Suprapubic skin (tissue), 4 donors: ENCODE data around the gene PLXNB3. TPM values are rescaled to one million over a fixed set of nuclear protein-coding genes. Genes with fewer than 3 reads are reported as not detected.

Experiments used
- DNase-seq, 2 donors: peaks; one replicate each; pipeline ENCODE4 v3.0.0-alpha.2; 2019; ENCODE audit warnings: low spot score in 2 of 2
- H3K27ac ChIP-seq: fragments of 200-600 bp; sonication (generic); one replicate; pipeline ENCODE4 v1.5.1; 2019
- H3K27me3 ChIP-seq: fragments of 200-600 bp; sonication (generic); one replicate; pipeline ENCODE4 v1.5.1; 2019
- H3K36me3 ChIP-seq: fragments of 200-600 bp; sonication (generic); one replicate; pipeline ENCODE4 v1.5.1; 2019
- H3K4me1 ChIP-seq: fragments of 200-600 bp; sonication (generic); one replicate; pipeline ENCODE4 v1.5.1; 2019
- H3K4me3 ChIP-seq: fragments of 200-600 bp; sonication (generic); one replicate; pipeline ENCODE4 v1.5.1; 2019; ENCODE audit warnings: mild to moderate bottlenecking
- H3K9me3 ChIP-seq: fragments of 200-600 bp; sonication (generic); one replicate; pipeline ENCODE4 v1.5.1; 2019
- CTCF ChIP-seq, 2 donors: fragments of 200-600 bp in 1 of 2; fragments of 450-650 bp in 1 of 2; sonication (generic) in 1 of 2; IDR thresholded peaks; one replicate each; pipeline ENCODE4 v1.5.1; 2016 to 2019; ENCODE audit warnings: antibody characterized with exemption in 2 of 2, mild to moderate bottlenecking in 1 of 2, moderate library complexity in 1 of 2
- EP300 ChIP-seq: sonication (generic); formaldehyde crosslinking; IDR thresholded peaks from one replicate; pipeline ENCODE4 v1.6.1; 2017; ENCODE audit warnings: antibody characterized with exemption
- POLR2A ChIP-seq, 2 donors: fragments of 450-650 bp; IDR thresholded peaks; one replicate each; pipeline ENCODE4 v1.6.1; 2017; ENCODE audit warnings: antibody characterized with exemption in 2 of 2, mild to moderate bottlenecking in 2 of 2, moderate library complexity in 2 of 2
- POLR2AphosphoS5 ChIP-seq, 3 donors: sonication (generic); formaldehyde crosslinking; IDR thresholded peaks; one replicate each; pipeline ENCODE4 v1.6.1; 2017; ENCODE audit warnings: antibody characterized with exemption in 3 of 3
- WGBS: methylation state at CpG from one replicate; pipeline ENCODE4 v1.1.5; 2018; 5-methylcytosine and 5-hydroxymethylcytosine counted together
- total RNA-seq, 4 donors: library from RNA; depleted of rRNA; stranded (reverse); fragments of >200 nt; gene quantifications; one replicate each; pipeline ENCODE4 v1.1.0, GENCODE V29; 2016

The PLXNB3 gene
- total RNA-seq, 4 donors from 2014 or later: 13.5 to 23.9 (median 19.8) TPM

DNA sequence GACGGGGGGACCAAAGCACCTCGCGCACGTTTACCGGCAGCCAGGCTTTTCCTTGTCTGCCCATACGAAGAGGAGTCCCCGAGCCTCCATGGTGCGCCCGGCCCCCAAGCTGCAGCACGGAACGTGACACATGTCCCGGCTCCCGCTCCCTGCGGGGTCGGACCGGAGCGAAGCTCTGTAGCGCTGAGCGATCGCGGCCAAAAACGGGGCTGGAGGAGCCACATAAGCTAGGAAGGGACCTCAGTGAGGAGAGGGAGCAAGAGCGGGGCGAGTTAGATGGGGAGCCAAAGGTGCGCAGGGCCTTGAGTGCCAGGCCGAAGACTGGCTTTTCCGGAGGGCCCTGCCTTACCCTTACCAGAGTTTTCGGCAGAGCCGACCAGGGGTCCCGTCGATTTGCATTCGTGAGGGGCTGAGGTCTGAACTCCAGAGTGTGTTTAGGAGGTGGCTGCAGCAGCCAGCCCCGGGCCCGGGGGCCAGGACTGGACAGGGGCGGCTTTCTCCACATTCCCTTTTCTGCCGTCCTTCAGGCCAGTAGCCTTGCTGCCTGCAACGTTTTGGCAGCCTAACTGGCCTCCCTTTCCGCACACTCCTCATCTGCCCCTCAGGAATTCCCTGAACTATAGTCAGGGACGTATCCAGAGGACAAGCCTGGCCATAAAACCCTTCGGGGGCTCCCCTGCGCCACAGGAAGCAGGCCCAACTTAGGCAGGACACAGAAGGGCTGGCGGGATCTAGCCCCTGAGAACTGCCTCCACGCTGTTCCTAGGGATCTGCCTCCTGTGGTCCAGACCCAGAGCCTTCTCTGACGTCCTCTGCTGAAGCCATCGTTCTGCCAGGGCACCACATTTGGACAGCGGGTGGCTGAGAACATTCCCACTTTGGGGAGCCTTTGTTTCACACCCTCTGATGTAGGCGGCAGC lies 31.1 kb downstream of the PLXNB3 start:
- H3K27me3 ChIP-seq: no peaks in the 10 kb centered on the region
- peaks cover 43% of the 10 kb centered on the region for H3K4me1 ChIP-seq
- H3K27ac ChIP-seq: peak overlapping the region; percentile 96
- TF ChIP-seq POLR2AphosphoS5 (IDR thresholded peaks at IDR 0.05) (no peak), CTCF (IDR thresholded peaks at IDR 0.05) (no peak), POLR2A (IDR thresholded peaks at IDR 0.05) (no peak), EP300 (no peak)
- H3K36me3 ChIP-seq: peaks cover 16% of the 10 kb centered on the region
- peak overlapping the region; percentile 69 for H3K4me3 ChIP-seq
- no peaks in the 10 kb centered on the region for H3K9me3 ChIP-seq
- DNase-seq: peak in 1 of 2 donors; percentile 74
- 52% methylated on average over 34 of the region's 47 CpGs for WGBS

- peaks cover 16% of the 10 kb centered on the region for H3K36me3 ChIP-seq
- no peak overlapping the region for H3K27ac ChIP-seq
- TF ChIP-seq EP300 (no peak), POLR2A (IDR thresholded peaks at IDR 0.05) (no peak), CTCF (IDR thresholded peaks at IDR 0.05) (no peak), POLR2AphosphoS5 (IDR thresholded peaks at IDR 0.05) (no peak)
- DNase-seq: no peak
- no peaks in the 10 kb centered on the region for H3K9me3 ChIP-seq
- WGBS: 84% methylated on average over 3 of the region's 15 CpGs
- no peak overlapping the region for H3K4me3 ChIP-seq
- no peaks in the 10 kb centered on the region for H3K27me3 ChIP-seq
- peaks cover 25% of the 10 kb centered on the region for H3K4me1 ChIP-seq
Observed at GRCh38 chrX:153797415-153798015, 33.5 kb downstream of the PLXNB3 start.

- H3K27ac ChIP-seq: no peak overlapping the region
- no peaks in the 10 kb centered on the region for H3K27me3 ChIP-seq
- no peak for TF ChIP-seq POLR2A (IDR thresholded peaks at IDR 0.05)
- no peak for TF ChIP-seq EP300
- TF ChIP-seq POLR2AphosphoS5 (IDR thresholded peaks at IDR 0.05): no peak
- no peak for TF ChIP-seq CTCF (IDR thresholded peaks at IDR 0.05)
- peaks cover 16% of the 10 kb centered on the region for H3K36me3 ChIP-seq
- H3K9me3 ChIP-seq: no peaks in the 10 kb centered on the region
- peaks cover 15% of the 10 kb centered on the region for H3K4me1 ChIP-seq
- WGBS: 78% methylated on average over 5 of the region's 5 CpGs
- H3K4me3 ChIP-seq: no peak overlapping the region
- no peak for DNase-seq
Observed at GRCh38 chrX:153799326-153799725, 35.3 kb downstream of the PLXNB3 start.

DNA sequence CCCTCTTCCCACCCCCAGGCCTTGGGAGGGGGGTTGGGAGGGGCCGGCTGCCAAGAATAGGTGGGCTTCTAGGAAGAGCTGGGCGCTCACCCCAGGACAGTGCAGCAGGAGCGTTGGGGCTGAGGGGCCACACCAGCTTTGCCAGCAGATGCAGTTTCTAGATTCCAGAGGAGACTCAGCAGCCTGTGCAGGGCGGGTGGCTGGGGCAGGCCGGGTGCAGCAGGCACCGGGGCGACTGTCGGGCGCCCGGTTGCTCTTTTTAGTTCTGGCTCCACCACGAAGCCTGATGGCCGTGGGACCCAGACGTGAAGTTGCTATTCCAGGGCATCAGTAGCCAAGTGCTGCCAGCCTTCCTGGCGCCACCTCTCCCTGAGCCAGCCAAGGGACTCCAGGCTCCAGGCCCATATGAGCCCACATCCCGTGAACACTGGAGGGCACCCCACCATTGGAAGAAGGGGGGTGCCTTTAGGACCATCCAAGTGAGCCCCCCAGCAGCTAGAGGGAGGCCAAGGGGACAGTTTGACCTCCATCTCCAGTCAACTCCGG lies 36.2 kb downstream of the PLXNB3 start:
- 91% methylated on average over 4 of the region's 16 CpGs for WGBS
- TF ChIP-seq POLR2AphosphoS5 (IDR thresholded peaks at IDR 0.05) (no peak), EP300 (no peak), POLR2A (IDR thresholded peaks at IDR 0.05) (no peak)
- Histone ChIP-seq H3K4me1 (peaks cover 11% of the 10 kb centered on the region), H3K27ac (no peak overlapping the region), H3K9me3 (no peaks in the 10 kb centered on the region), H3K36me3 (peaks cover 16% of the 10 kb centered on the region), H3K4me3 (no peak overlapping the region), H3K27me3 (no peaks in the 10 kb centered on the region)
- no peak for DNase-seq

GRCh38 chrX:153800746-153801145 lies 36.7 kb downstream of the PLXNB3 start:
- no peak for TF ChIP-seq CTCF (IDR thresholded peaks at IDR 0.05)
- TF ChIP-seq POLR2AphosphoS5 (IDR thresholded peaks at IDR 0.05): no peak
- no peak for TF ChIP-seq EP300
- no peak for TF ChIP-seq POLR2A (IDR thresholded peaks at IDR 0.05)
- H3K27me3 ChIP-seq: no peaks in the 10 kb centered on the region
- no peak for DNase-seq
- peaks cover 16% of the 10 kb centered on the region for H3K36me3 ChIP-seq
- WGBS: 85% methylated on average over 7 of the region's 7 CpGs
- no peak overlapping the region for H3K4me3 ChIP-seq
- no peaks in the 10 kb centered on the region for H3K9me3 ChIP-seq
- H3K27ac ChIP-seq: no peak overlapping the region
- H3K4me1 ChIP-seq: peaks cover 6% of the 10 kb centered on the region
